HEK293 (cell line): ENCODE data around the gene RHOG.

Experiments used
- CTCF ChIA-PET: fragments of 350-600 bp; formaldehyde crosslinking; extraction: SDS; loops from one replicate; lab custom pipeline; 2021; ENCODE audit warnings: antibody characterized with exemption; lab: Yijun Ruan, JAX
- POLR2A ChIA-PET: fragments of 300-600 bp; formaldehyde crosslinking; extraction: SDS; loops from one replicate; lab custom pipeline; 2020; ENCODE audit warnings: antibody characterized with exemption, inconsistent platforms; lab: Yijun Ruan, JAX
- H3K27ac ChIP-seq: fragments of 200-500 bp; sonication (Bioruptor generic); 2 replicates; pipeline ENCODE4 v1.5.1; 2014; ENCODE audit warnings: low read depth, low read length, control low read depth, inconsistent platforms; ENCODE audit errors: extremely low read depth
- H3K36me3 ChIP-seq, 2 experiments: fragments of 200-500 bp in 1 of 2; sonication (Bioruptor generic) in 1 of 2; 1 replicate in 1 of 2; 2 replicates in 1 of 2; pipeline ENCODE4 v1.5.1; 2014 to 2017; ENCODE audit warnings: inconsistent platforms in 2 of 2, low read length in 2 of 2; ENCODE audit not compliant: control insufficient read depth in 2 of 2, insufficient read depth in 1 of 2
- H3K4me1 ChIP-seq: fragments of 200-500 bp; sonication (Bioruptor generic); 2 replicates; pipeline ENCODE4 v1.5.1; 2014; ENCODE audit warnings: mild to moderate bottlenecking, low read length, inconsistent platforms; ENCODE audit not compliant: control insufficient read depth, insufficient read depth
- H3K4me3 ChIP-seq: 2 replicates; pipeline ENCODE4 v1.5.1; 2011; ENCODE audit warnings: low read depth, mild to moderate bottlenecking, control low read depth, low read length, moderate library complexity
- H3K9me3 ChIP-seq: fragments of 200-500 bp; sonication (Bioruptor generic); 2 replicates; pipeline ENCODE4 v1.5.1; 2014; ENCODE audit warnings: low read depth, low read length, inconsistent platforms; ENCODE audit not compliant: control insufficient read depth, insufficient read depth
- GLI2 ChIP-seq: fragments of 450-650 bp; formaldehyde crosslinking; IDR thresholded peaks from 2 replicates; pipeline ENCODE4; 2017; ENCODE audit warnings: missing biosample characterization, missing genetic modification characterization, low read depth, borderline replicate concordance
- MZF1 ChIP-seq: fragments of 450-650 bp; formaldehyde crosslinking; IDR thresholded peaks from 2 replicates; pipeline ENCODE4 v1.5.1; 2017; ENCODE audit warnings: missing biosample characterization, missing genetic modification characterization, borderline replicate concordance
- SP3 ChIP-seq: fragments of 450-650 bp; formaldehyde crosslinking; IDR thresholded peaks from 2 replicates; pipeline ENCODE4 v1.5.1; 2016; ENCODE audit warnings: missing biosample characterization, missing genetic modification characterization
- SP7 ChIP-seq: fragments of 450-650 bp; formaldehyde crosslinking; IDR thresholded peaks from 2 replicates; pipeline ENCODE4 v1.5.1; 2016; ENCODE audit warnings: missing biosample characterization, missing genetic modification characterization
- ZBTB44 ChIP-seq: fragments of 450-650 bp; IDR thresholded peaks from 2 replicates; pipeline ENCODE4 v1.5.1; 2018; ENCODE audit warnings: missing biosample characterization, mild to moderate bottlenecking, missing genetic modification characterization
- ZBTB8A ChIP-seq: fragments of 450-650 bp; formaldehyde crosslinking; IDR thresholded peaks from 2 replicates; pipeline ENCODE4 v1.5.1; 2016; ENCODE audit warnings: missing biosample characterization, missing genetic modification characterization
- ZIC2 ChIP-seq: fragments of 450-650 bp; formaldehyde crosslinking; IDR thresholded peaks from 2 replicates; pipeline ENCODE4 v1.5.1; 2016; ENCODE audit warnings: missing biosample characterization, missing genetic modification characterization
- ZNF133 ChIP-seq: fragments of 450-650 bp; formaldehyde crosslinking; IDR thresholded peaks from 2 replicates; pipeline ENCODE4 v1.5.1; 2016; ENCODE audit warnings: missing biosample characterization, missing genetic modification characterization
- ZNF148 ChIP-seq: fragments of 450-650 bp; formaldehyde crosslinking; IDR thresholded peaks from 2 replicates; pipeline ENCODE4 v1.5.0; 2017; ENCODE audit warnings: missing biosample characterization, missing genetic modification characterization, borderline replicate concordance
- ZNF157 ChIP-seq: fragments of 450-650 bp; formaldehyde crosslinking; IDR thresholded peaks from 2 replicates; pipeline ENCODE4 v1.5.1; 2016; ENCODE audit warnings: missing biosample characterization, missing genetic modification characterization
- ZNF174 ChIP-seq: fragments of 450-650 bp; formaldehyde crosslinking; IDR thresholded peaks from 2 replicates; pipeline ENCODE4 v1.5.0; 2017; ENCODE audit warnings: missing biosample characterization, mild to moderate bottlenecking, missing genetic modification characterization
- ZNF221 ChIP-seq: fragments of 450-650 bp; formaldehyde crosslinking; IDR thresholded peaks from 2 replicates; pipeline ENCODE4 v1.5.1; 2017; ENCODE audit warnings: missing biosample characterization, missing genetic modification characterization, borderline replicate concordance
- ZNF350 ChIP-seq: fragments of 450-650 bp; formaldehyde crosslinking; IDR thresholded peaks from 2 replicates; pipeline ENCODE4 v1.5.0; 2017; ENCODE audit warnings: missing biosample characterization, mild to moderate bottlenecking, missing genetic modification characterization
- ZNF426 ChIP-seq: fragments of 450-650 bp; formaldehyde crosslinking; IDR thresholded peaks from 2 replicates; pipeline ENCODE4 v1.5.1; 2017; ENCODE audit warnings: missing biosample characterization, missing genetic modification characterization, mild to moderate bottlenecking, inconsistent platforms, moderate library complexity
- ZNF449 ChIP-seq: fragments of 450-650 bp; formaldehyde crosslinking; IDR thresholded peaks from 2 replicates; pipeline ENCODE4 v1.5.1; 2017; ENCODE audit warnings: missing biosample characterization, mild to moderate bottlenecking, missing genetic modification characterization, moderate library complexity
- ZNF48 ChIP-seq: fragments of 450-650 bp; formaldehyde crosslinking; IDR thresholded peaks from 2 replicates; pipeline ENCODE4 v1.5.1; 2016; ENCODE audit warnings: missing biosample characterization, missing genetic modification characterization
- ZNF529 ChIP-seq: fragments of 450-650 bp; formaldehyde crosslinking; IDR thresholded peaks from 2 replicates; pipeline ENCODE4 v1.5.1; 2017; ENCODE audit warnings: missing genetic modification characterization, missing biosample characterization; ENCODE audit not compliant: insufficient replicate concordance
- ZNF555 ChIP-seq: fragments of 450-650 bp; formaldehyde crosslinking; conservative IDR thresholded peaks from 2 replicates; pipeline ENCODE4 v1.5.1; 2017; ENCODE audit warnings: missing biosample characterization, mild to moderate bottlenecking, missing genetic modification characterization, inconsistent platforms
- ZNF580 ChIP-seq: fragments of 450-650 bp; formaldehyde crosslinking; IDR thresholded peaks from 2 replicates; pipeline ENCODE4 v1.5.1; 2016; ENCODE audit warnings: missing biosample characterization, missing genetic modification characterization
- ZNF704 ChIP-seq: fragments of 450-650 bp; formaldehyde crosslinking; IDR thresholded peaks from 2 replicates; pipeline ENCODE4 v1.5.1; 2016; ENCODE audit warnings: missing biosample characterization, missing genetic modification characterization
- ZSCAN18 ChIP-seq: fragments of 450-650 bp; formaldehyde crosslinking; IDR thresholded peaks from 2 replicates; pipeline ENCODE4 v1.5.1; 2016; ENCODE audit warnings: missing biosample characterization, missing genetic modification characterization
- TF ChIP-seq, protein P1 (sequence below): fragments of 450-650 bp; formaldehyde crosslinking; IDR thresholded peaks from 2 replicates; pipeline ENCODE4 v1.5.1; 2016; ENCODE audit warnings: missing biosample characterization, missing genetic modification characterization
- TF ChIP-seq, protein P2 (sequence below): fragments of 450-650 bp; formaldehyde crosslinking; IDR thresholded peaks from 2 replicates; pipeline ENCODE4 v1.5.1; 2016; ENCODE audit warnings: missing biosample characterization, missing genetic modification characterization, low read depth

The RHOG gene

DNA sequence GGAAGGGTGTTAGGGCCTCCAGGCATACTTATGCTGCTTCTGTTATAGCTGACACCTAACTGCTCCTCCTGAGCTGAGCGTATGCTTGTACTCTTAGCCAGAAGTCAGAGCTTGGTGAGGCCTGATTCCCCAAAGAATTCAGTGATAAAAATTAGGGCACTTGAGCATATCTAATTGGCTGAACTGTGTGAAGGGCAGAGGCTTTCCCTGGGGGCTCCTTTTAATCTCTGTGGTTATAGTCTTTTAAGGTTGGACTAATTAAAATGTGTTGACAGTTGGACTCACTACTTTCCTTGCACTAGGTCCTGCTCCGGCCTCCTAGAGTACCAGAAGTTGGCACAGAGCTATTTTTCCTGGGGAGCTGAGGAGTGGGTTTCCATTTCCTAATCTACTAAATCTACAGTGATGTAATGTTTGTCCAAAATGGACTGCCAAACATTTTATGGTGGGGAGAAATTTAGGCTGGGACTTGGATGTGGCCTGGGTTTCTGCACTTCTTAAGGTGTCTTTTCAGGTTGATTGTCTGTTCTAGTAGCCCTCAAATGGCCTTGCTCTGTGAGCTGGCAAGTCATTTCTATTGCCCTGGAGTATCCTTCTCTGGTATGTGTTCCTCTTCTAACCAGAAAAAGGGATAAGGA is 33.1 kb upstream of the RHOG start:
- no peaks in the 10 kb centered on the region for H3K36me3 ChIP-seq
- 0 out of 2 replicates have a peak overlapping the region, but pooled peaks have one; percentile 11 for H3K27ac ChIP-seq
- H3K4me1 ChIP-seq = no peaks in the 10 kb centered on the region
- ChIA-PET CTCF (interaction anchor here (0.5 to 13.3 kb wide), 5 partner anchors 11 to 1704 kb away, joined by 3 to 95 read pairs (median 3); partner anchors contain the start of gene STIM1), POLR2A (interaction anchor here (0.7 to 1.2 kb wide), 3 partner anchors 14 to 43 kb away, joined by 3 to 6 read pairs (median 4); no protein-coding TSS in a partner anchor)
- no peak overlapping the region for H3K4me3 ChIP-seq
- no peaks in the 10 kb centered on the region for H3K9me3 ChIP-seq
- TF ChIP-seq ZNF555 = no peak
- no peak for TF ChIP-seq ZNF426 (tag by site-specific recombination)
- TF ChIP-seq ZNF529 (tag by site-specific recombination) = no peak
- no peak for TF ChIP-seq SP7 (tag by site-specific recombination)
- no peak for TF ChIP-seq ZNF580 (tag by site-specific recombination)
- TF ChIP-seq ZNF133 = no peak
- TF ChIP-seq ZBTB8A = peak; percentile 62
- TF ChIP-seq ZNF704 (tag by site-specific recombination) = no peak
- no peak for TF ChIP-seq GLI2 (tag by site-specific recombination)
- TF ChIP-seq ZNF48 (tag by site-specific recombination) = no peak
- no peak for TF ChIP-seq SP3
- TF ChIP-seq ZIC2 (tag by site-specific recombination) = no peak
- no peak for TF ChIP-seq ZSCAN18 (tag by site-specific recombination)
- 0 out of 2 replicates have a peak, but pooled peaks have one; percentile 21 for TF ChIP-seq ZBTB44 (tag by site-specific recombination)
- TF ChIP-seq ZNF449 (tag by site-specific recombination) = no peak
- TF ChIP-seq ZNF148 = no peak
- TF ChIP-seq ZNF350 (tag by site-specific recombination) = no peak
- TF ChIP-seq, protein P1, sequence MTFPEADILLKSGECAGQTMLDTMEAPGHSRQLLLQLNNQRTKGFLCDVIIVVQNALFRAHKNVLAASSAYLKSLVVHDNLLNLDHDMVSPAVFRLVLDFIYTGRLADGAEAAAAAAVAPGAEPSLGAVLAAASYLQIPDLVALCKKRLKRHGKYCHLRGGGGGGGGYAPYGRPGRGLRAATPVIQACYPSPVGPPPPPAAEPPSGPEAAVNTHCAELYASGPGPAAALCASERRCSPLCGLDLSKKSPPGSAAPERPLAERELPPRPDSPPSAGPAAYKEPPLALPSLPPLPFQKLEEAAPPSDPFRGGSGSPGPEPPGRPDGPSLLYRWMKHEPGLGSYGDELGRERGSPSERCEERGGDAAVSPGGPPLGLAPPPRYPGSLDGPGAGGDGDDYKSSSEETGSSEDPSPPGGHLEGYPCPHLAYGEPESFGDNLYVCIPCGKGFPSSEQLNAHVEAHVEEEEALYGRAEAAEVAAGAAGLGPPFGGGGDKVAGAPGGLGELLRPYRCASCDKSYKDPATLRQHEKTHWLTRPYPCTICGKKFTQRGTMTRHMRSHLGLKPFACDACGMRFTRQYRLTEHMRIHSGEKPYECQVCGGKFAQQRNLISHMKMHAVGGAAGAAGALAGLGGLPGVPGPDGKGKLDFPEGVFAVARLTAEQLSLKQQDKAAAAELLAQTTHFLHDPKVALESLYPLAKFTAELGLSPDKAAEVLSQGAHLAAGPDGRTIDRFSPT (tag by site-specific recombination) = no peak
- peak; percentile 44; the same call in 1 of the 2 replicates for TF ChIP-seq MZF1
- TF ChIP-seq ZNF157 = no peak
- no peak for TF ChIP-seq ZNF221 (tag by site-specific recombination)
- TF ChIP-seq, protein P2, sequence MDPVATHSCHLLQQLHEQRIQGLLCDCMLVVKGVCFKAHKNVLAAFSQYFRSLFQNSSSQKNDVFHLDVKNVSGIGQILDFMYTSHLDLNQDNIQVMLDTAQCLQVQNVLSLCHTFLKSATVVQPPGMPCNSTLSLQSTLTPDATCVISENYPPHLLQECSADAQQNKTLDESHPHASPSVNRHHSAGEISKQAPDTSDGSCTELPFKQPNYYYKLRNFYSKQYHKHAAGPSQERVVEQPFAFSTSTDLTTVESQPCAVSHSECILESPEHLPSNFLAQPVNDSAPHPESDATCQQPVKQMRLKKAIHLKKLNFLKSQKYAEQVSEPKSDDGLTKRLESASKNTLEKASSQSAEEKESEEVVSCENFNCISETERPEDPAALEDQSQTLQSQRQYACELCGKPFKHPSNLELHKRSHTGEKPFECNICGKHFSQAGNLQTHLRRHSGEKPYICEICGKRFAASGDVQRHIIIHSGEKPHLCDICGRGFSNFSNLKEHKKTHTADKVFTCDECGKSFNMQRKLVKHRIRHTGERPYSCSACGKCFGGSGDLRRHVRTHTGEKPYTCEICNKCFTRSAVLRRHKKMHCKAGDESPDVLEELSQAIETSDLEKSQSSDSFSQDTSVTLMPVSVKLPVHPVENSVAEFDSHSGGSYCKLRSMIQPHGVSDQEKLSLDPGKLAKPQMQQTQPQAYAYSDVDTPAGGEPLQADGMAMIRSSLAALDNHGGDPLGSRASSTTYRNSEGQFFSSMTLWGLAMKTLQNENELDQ = no peak
- TF ChIP-seq ZNF174 = no peak
